Activated CD4-positive, alpha-beta T cell treated with anti-CD3 and anti-CD28 coated beads for 36 hours (primary cell): Measurements from ENCODE around the gene GTF2IRD1. TPM values are rescaled to one million over a fixed set of nuclear protein-coding genes. Genes with fewer than 3 reads are reported as not detected.
"Not testable (repeated sequence)": the region's sequence is repeated elsewhere in the genome, so short reads cannot be mapped to it uniquely, and the experiment has no call there.

ENCODE experiments used
- ATAC-seq: fragments of 200-7000 bp; cut with Tn5 transposase; one replicate; pipeline ENCODE4 v1.10.0; 2021; ENCODE audit warnings: mild to moderate bottlenecking, moderate library complexity
- CTCF ChIA-PET: fragments of 350-600 bp; sonication (Branson Sonifier 250); formaldehyde crosslinking; loops from one replicate; lab custom pipeline; 2021; ENCODE audit warnings: antibody characterized with exemption; lab: Charles Lee
- POLR2A ChIA-PET: fragments of 350-600 bp; sonication (Branson Sonifier 250); formaldehyde crosslinking; loops from one replicate; lab custom pipeline; 2021; ENCODE audit warnings: antibody characterized with exemption, inconsistent platforms; lab: Charles Lee
- DNase-seq: peaks from one replicate; pipeline ENCODE4 v3.0.0-alpha.2; 2020
- H3K27ac Mint-ChIP-seq: one replicate; pipeline ENCODE4 v1.8.0; 2021; ENCODE audit warnings: mixed read lengths
- H3K27me3 Mint-ChIP-seq: one replicate; pipeline ENCODE4 v1.8.0; 2021; ENCODE audit warnings: mixed read lengths
- H3K36me3 Mint-ChIP-seq: one replicate; pipeline ENCODE4 v1.8.0; 2021; ENCODE audit warnings: low read depth, mixed read lengths
- H3K4me1 Mint-ChIP-seq: one replicate; pipeline ENCODE4 v1.8.0; 2021; ENCODE audit warnings: mixed read lengths
- H3K4me3 Mint-ChIP-seq: one replicate; pipeline ENCODE4 v1.8.0; 2021; ENCODE audit warnings: mild to moderate bottlenecking, moderate library complexity, mixed read lengths
- H3K9me3 Mint-ChIP-seq: one replicate; pipeline ENCODE4 v1.8.0; 2021; ENCODE audit warnings: low read depth, mixed read lengths
- intact Hi-C, 2 experiments: fragments of 100-400 bp; cut with DNase I in 1 of 2; cut with micrococcal nuclease in 1 of 2; formaldehyde crosslinking; loops; one replicate each; pipeline versions ENCODE4 v1.14.2 to v1.15.1; 2022 to 2024; cut with DNase I, micrococcal nuclease
- total RNA-seq, 2 experiments: library from RNA; stranded (reverse); gene quantifications; one replicate each; pipeline ENCODE4 v1.2.3, GENCODE V29; 2021

Gene GTF2IRD1
- total RNA-seq, 2 experiments from 2014 or later = 4.6 to 5.3 TPM

GRCh38 chr7:74430961-74431466, 22.7 kb upstream of the GTF2IRD1 start:
- H3K4me3 Mint-ChIP-seq = no peak overlapping the region
- intact Hi-C loops = no loop called here
- DNase-seq (no peak), ATAC-seq (no peak)
- ChIA-PET CTCF (interaction anchor here (0.7 kb wide), 1 partner anchor 26 kb away, joined by 5 read pairs; no protein-coding TSS in a partner anchor), POLR2A (no interaction called here)
- H3K9me3 Mint-ChIP-seq = no peaks in the 10 kb centered on the region
- no peaks in the 10 kb centered on the region for H3K27me3 Mint-ChIP-seq
- no peak overlapping the region for H3K27ac Mint-ChIP-seq
- no peaks in the 10 kb centered on the region for H3K36me3 Mint-ChIP-seq
- no peaks in the 10 kb centered on the region for H3K4me1 Mint-ChIP-seq

DNA sequence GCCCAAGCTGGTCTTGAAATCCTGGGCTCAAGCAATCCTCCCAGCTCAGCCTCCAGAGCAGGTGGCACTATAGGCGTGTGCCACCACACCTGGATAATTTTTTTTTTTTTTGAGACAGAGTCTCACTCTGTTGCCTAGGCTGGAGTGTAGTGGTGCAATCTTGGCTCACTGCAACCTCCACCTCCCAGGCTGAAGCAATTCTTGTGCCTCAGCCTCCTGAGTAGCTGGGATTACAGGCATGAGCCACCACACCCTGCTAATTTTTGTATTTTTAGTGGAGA, 16.5 kb upstream of the GTF2IRD1 start:
- H3K9me3 Mint-ChIP-seq, H3K27ac Mint-ChIP-seq, DNase-seq, H3K36me3 Mint-ChIP-seq, H3K27me3 Mint-ChIP-seq, ATAC-seq, intact Hi-C loops, CTCF ChIA-PET, POLR2A ChIA-PET, H3K4me3 Mint-ChIP-seq, H3K4me1 Mint-ChIP-seq: not testable (repeated sequence)

DNA sequence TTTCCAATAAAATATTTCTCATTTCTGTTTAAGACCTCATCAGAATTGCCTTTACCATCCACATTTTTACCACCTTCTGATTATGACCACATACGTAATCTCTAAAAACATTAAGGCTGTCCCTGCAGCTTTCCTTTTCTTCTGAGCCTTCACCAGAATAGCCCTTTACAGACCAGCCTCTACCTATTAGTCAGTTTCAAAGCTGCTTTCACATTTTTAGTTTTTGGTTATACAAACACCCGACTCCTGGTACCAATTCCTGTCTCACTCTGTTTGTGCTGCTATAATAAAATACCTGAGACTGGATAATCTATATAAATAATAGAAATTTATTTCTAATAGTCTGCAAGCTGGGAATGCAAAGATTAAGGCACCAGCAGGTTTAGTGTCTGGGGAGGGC, 15.4 kb upstream of the GTF2IRD1 start:
- POLR2A ChIA-PET = no interaction called here
- no peaks in the 10 kb centered on the region for H3K4me1 Mint-ChIP-seq
- CTCF ChIA-PET = interaction anchor here (0.6 kb wide), 1 partner anchor 302 kb away, joined by 3 read pairs; no protein-coding TSS in a partner anchor
- no peak overlapping the region for H3K4me3 Mint-ChIP-seq
- no peaks in the 10 kb centered on the region for H3K9me3 Mint-ChIP-seq
- ATAC-seq (no peak), DNase-seq (no peak)
- H3K27me3 Mint-ChIP-seq = no peaks in the 10 kb centered on the region
- intact Hi-C loops = no loop called here
- no peaks in the 10 kb centered on the region for H3K36me3 Mint-ChIP-seq
- no peak overlapping the region for H3K27ac Mint-ChIP-seq

DNA sequence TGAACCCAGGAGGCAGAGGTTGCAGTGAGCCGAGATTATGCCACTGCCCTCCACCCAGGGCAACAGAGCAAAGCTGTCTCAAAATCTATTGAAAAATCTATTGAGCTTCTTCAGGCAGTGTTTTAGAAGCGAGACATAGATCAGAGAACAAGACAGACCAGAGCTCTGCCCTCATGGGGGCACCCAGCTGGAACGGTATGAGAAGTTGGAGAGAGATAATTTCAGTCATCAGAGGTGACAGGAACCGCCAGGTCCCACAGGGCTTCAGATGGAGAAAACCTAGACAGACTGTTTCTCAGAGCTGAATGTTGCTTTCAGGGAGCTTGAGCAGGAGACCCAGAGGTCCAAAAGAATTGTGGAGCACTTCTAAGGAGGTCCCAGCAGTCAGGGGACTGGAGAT, 14.2 kb upstream of the GTF2IRD1 start:
- no peak overlapping the region for H3K4me3 Mint-ChIP-seq
- no peak for ATAC-seq
- H3K4me1 Mint-ChIP-seq = no peaks in the 10 kb centered on the region
- no peaks in the 10 kb centered on the region for H3K36me3 Mint-ChIP-seq
- DNase-seq = no peak
- no peaks in the 10 kb centered on the region for H3K9me3 Mint-ChIP-seq
- ChIA-PET POLR2A (interaction anchor here (0.6 kb wide), 1 partner anchor 51 kb away, joined by 3 read pairs; no protein-coding TSS in a partner anchor), CTCF (interaction anchor here (0.6 to 0.7 kb wide), 2 partner anchors 9 to 61 kb away, joined by 3 read pairs; no protein-coding TSS in a partner anchor)
- intact Hi-C loops = no loop called here
- no peak overlapping the region for H3K27ac Mint-ChIP-seq
- H3K27me3 Mint-ChIP-seq = no peaks in the 10 kb centered on the region

DNA sequence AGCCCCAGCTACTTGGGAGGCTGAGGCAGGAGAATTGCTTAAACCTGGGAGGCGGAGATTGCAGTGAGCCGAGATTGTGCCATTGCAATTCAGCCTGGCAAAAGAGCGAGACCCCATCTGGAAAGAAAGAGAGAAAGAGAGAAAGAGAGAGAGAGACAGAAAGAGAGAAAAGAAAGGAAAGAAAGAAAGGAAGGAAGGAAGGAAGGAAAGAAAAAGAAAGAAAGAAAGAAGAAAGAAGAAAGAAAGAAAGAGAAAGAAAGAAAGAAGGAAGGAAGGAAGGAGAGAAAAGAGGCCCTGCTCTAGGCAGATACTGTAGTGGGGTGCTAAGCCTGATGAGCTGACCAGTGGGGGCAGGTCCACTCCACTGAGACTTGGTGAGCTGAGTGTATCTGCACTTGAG, 13.6 kb upstream of the GTF2IRD1 start:
- ATAC-seq, H3K9me3 Mint-ChIP-seq, H3K4me1 Mint-ChIP-seq, H3K27ac Mint-ChIP-seq, H3K36me3 Mint-ChIP-seq, H3K27me3 Mint-ChIP-seq, intact Hi-C loops, POLR2A ChIA-PET, DNase-seq, H3K4me3 Mint-ChIP-seq: not testable (repeated sequence)
- CTCF ChIA-PET = interaction anchor here (0.6 to 0.7 kb wide), 2 partner anchors 9 to 342 kb away, joined by 3 to 4 read pairs; no protein-coding TSS in a partner anchor

- H3K36me3 Mint-ChIP-seq = no peaks in the 10 kb centered on the region
- ATAC-seq (no peak), DNase-seq (no peak)
- no peaks in the 10 kb centered on the region for H3K9me3 Mint-ChIP-seq
- H3K27me3 Mint-ChIP-seq = no peaks in the 10 kb centered on the region
- H3K4me3 Mint-ChIP-seq = no peak overlapping the region
- ChIA-PET CTCF (interaction anchor here (0.5 to 1.1 kb wide), 3 partner anchors 9 to 40 kb away, joined by 3 to 4 read pairs (median 3); no protein-coding TSS in a partner anchor), POLR2A (no interaction called here)
- H3K4me1 Mint-ChIP-seq = no peaks in the 10 kb centered on the region
- no peak overlapping the region for H3K27ac Mint-ChIP-seq
- intact Hi-C loops = no loop called here
Observed at GRCh38 chr7:74441801-74442200, 11.9 kb upstream of the GTF2IRD1 start.

GRCh38 chr7:74443543-74444247, 10.0 kb upstream of the GTF2IRD1 start:
- intact Hi-C loops = no loop called here
- POLR2A ChIA-PET = no interaction called here
- ATAC-seq (no peak), DNase-seq (no peak)
- CTCF ChIA-PET = interaction anchor here (0.7 kb wide), 1 partner anchor 23 kb away, joined by 3 read pairs; no protein-coding TSS in a partner anchor
- H3K36me3 Mint-ChIP-seq = no peaks in the 10 kb centered on the region
- H3K4me1 Mint-ChIP-seq = no peaks in the 10 kb centered on the region
- H3K4me3 Mint-ChIP-seq = no peak overlapping the region
- no peaks in the 10 kb centered on the region for H3K27me3 Mint-ChIP-seq
- H3K9me3 Mint-ChIP-seq = no peaks in the 10 kb centered on the region
- H3K27ac Mint-ChIP-seq = no peak overlapping the region

- no peak overlapping the region for H3K4me3 Mint-ChIP-seq
Observed at GRCh38 chr7:74449144-74449543, 4.6 kb upstream of the GTF2IRD1 start.

GRCh38 chr7:74449809-74450397, 3.8 kb upstream of the GTF2IRD1 start:
- ChIA-PET CTCF (interaction anchor here (0.6 to 1.2 kb wide), 11 partner anchors 8 to 208 kb away, joined by 3 to 5 read pairs (median 3); partner anchors contain the start of gene GTF2I), POLR2A (no interaction called here)
- no peak overlapping the region for H3K4me3 Mint-ChIP-seq
- no peaks in the 10 kb centered on the region for H3K27me3 Mint-ChIP-seq
- intact Hi-C loops = loop anchor here (1.0 to 5.0 kb wide), 4 partner anchors 92 to 117 kb away; no protein-coding TSS in a partner anchor
- H3K27ac Mint-ChIP-seq = no peak overlapping the region
- DNase-seq (peak; percentile 83), ATAC-seq (peak; percentile 27)
- H3K36me3 Mint-ChIP-seq = no peaks in the 10 kb centered on the region
- peaks cover 14% of the 10 kb centered on the region for H3K4me1 Mint-ChIP-seq
- no peaks in the 10 kb centered on the region for H3K9me3 Mint-ChIP-seq

More at GRCh38 chr7:74449144-74449543, 4.6 kb upstream of the GTF2IRD1 start:
- H3K27me3 Mint-ChIP-seq = no peaks in the 10 kb centered on the region
- ChIA-PET CTCF (interaction anchor here (0.6 to 1.2 kb wide), 6 partner anchors 9 to 208 kb away, joined by 3 to 4 read pairs (median 3); partner anchors contain the start of gene GTF2I), POLR2A (no interaction called here)
- H3K4me1 Mint-ChIP-seq = peaks cover 14% of the 10 kb centered on the region
- intact Hi-C loops = no loop called here
- DNase-seq (no peak), ATAC-seq (no peak)
- H3K36me3 Mint-ChIP-seq = no peaks in the 10 kb centered on the region
- H3K9me3 Mint-ChIP-seq = no peaks in the 10 kb centered on the region
- no peak overlapping the region for H3K27ac Mint-ChIP-seq

DNA sequence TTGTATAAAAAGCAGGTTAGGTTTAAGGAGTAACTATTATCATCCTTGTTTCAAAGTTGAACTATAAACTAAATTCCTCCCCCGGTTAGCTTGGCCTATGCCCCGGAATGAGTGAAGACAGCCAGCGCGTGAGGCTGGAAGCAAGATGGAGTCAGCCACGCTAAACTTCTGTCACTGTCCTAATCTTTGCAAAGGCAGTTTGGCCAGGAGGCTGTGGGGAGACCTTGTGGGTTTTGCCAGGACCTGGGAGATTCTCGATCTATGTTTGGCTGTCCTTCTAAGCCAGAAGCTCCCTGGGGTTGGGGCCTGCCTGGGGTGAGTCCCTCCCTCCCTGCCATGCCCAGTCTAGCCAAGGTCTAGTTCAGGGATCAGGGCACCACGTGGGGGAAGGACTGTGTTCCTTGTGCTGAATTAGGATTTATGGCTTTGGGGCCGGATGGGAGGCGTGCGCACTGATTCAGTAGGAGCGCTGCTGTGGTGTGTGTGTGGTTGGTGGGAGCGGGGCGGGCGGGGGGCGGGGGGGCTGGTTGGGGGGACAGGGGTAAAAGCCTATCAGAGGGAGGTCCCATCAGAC, 871 bp upstream of the GTF2IRD1 start:
- ATAC-seq (peak; percentile 8), DNase-seq (no peak)
- H3K36me3 Mint-ChIP-seq = no peaks in the 10 kb centered on the region
- no peaks in the 10 kb centered on the region for H3K9me3 Mint-ChIP-seq
- ChIA-PET POLR2A (no interaction called here), CTCF (interaction anchor here (0.6 to 0.8 kb wide), 2 partner anchors 53 to 166 kb away, joined by 3 read pairs; no protein-coding TSS in a partner anchor)
- peaks cover 14% of the 10 kb centered on the region for H3K4me1 Mint-ChIP-seq
- H3K27ac Mint-ChIP-seq = peak overlapping the region; percentile 91
- H3K27me3 Mint-ChIP-seq = no peaks in the 10 kb centered on the region
- intact Hi-C loops = loop anchor here (1.0 to 5.0 kb wide), 5 partner anchors 89 to 715 kb away; partner anchors contain the start of genes GTF2I (in 2 of the 2), ABHD11 (in 1 of the 2) and RFC2 (in 1 of the 2)
- peak overlapping the region; percentile 69 for H3K4me3 Mint-ChIP-seq
